ENCODE measurements around the gene MCTP1.
"Not testable (repeated sequence)": the region's sequence is repeated elsewhere in the genome, so short reads cannot be mapped to it uniquely, and the experiment has no call there.

Gene MCTP1

GRCh38 chr5:94855543-94855942 is 429.4 kb downstream of the MCTP1 start:
- no peak for DNase-seq

- DNase-seq: no peak
These were observed 431.8 kb downstream of the MCTP1 start for GRCh38 chr5:94853120-94853519.

- no peak for DNase-seq
These were observed 433.9 kb downstream of the MCTP1 start for GRCh38 chr5:94850960-94851359.

DNA sequence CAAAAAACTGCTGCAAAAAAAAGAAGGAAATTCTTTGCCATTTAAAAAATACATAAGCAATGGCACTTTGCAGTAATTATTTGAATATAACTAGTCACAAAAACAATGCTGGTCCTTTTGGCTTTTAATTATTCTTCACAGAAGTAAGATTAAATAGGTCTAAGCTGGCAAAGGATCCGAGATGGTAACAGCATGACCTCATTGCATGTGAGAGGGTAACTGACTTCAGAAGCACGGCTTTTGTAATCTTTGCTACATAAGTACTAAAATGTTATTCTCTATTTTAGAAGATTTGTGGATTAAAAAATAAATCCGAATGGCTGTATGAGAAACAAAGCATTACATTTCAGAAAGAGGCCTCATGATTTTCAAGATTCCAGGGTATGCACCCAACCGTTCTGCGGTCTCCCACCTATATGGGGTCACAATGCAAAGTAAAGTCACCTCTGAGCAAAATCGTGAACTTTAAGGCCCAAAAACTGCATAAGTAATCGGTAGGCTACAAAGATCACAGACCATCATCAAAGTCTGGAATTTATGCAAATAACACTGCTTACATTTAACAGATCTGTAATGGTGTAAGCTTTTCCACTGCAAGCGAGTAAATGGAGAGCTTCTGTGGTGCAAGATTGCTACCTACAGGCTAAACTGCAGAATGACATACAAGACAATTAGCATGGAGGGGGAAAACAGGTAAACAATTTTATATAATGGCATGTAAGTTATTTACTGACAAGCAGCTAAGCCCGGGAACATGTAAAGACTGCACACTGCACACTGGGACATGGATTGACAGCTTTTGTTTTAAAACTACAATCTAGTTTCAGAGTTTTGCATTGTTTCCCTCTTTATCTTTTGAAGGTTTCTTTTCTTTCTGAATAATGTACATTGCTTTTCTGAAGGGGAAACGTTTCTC is 434.8 kb downstream of the MCTP1 start:
- DNase-seq: no peak

- DNase-seq: no peak
These were observed 435.6 kb downstream of the MCTP1 start for GRCh38 chr5:94849324-94849723.

- no peak for DNase-seq
These were observed 437.2 kb downstream of the MCTP1 start for GRCh38 chr5:94847726-94848125.

- no peak for DNase-seq
These were observed 437.9 kb downstream of the MCTP1 start for GRCh38 chr5:94847019-94847418.

- not testable (repeated sequence) for DNase-seq
These were observed 439.2 kb downstream of the MCTP1 start for GRCh38 chr5:94845696-94846095.

- no peak for DNase-seq
These were observed 443.1 kb downstream of the MCTP1 start for GRCh38 chr5:94841598-94842322.

- DNase-seq: no peak
These were observed 451.0 kb downstream of the MCTP1 start for GRCh38 chr5:94833851-94834250.

GRCh38 chr5:94832685-94833084 is 452.2 kb downstream of the MCTP1 start:
- no peak for DNase-seq

DNA sequence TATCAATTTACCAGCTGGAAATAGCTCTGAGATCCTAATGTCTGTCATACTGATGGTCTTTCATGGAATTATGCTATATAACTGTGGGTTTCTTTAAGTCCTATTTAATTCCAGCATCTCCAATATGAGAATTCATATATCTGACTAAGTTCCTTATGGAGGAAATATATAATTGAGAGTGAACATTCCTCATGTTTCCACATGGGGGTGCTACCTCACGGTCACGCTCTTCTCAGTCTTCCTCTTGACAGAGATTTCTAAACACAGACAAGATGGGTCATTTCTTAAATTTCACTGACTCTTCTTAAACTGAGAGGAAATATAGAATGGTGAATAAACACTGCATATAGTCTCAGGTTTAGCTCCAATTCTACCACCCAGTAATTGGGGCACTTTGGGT is 454.4 kb downstream of the MCTP1 start:
- DNase-seq: no peak

DNA sequence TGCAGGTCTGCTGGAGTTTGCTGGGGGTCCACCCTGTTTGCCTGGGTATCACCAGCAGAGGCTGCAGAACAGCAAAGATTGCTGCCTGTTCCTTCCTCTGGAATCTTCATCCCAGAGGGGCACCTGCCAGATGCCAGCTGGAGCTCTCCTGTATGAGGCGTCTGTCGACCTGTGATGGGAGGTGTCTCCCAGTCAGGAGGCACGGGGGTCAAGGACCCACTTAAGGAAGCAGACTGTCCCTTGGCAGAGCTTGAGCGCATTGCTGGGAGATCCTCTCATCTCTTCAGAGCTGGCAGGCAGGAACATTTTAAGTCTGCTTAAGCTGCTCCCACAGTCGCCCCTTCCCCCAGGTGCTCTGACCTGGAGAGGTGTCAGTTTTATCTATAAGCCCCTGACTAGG is 456.7 kb downstream of the MCTP1 start:
- DNase-seq: not testable (repeated sequence)

GRCh38 chr5:94820488-94820887 is 464.4 kb downstream of the MCTP1 start:
- DNase-seq: no peak

- no peak for DNase-seq
These were observed 466.0 kb downstream of the MCTP1 start for GRCh38 chr5:94818904-94819303.

- DNase-seq: no peak
These were observed 469.4 kb downstream of the MCTP1 start for GRCh38 chr5:94815313-94816039.

GRCh38 chr5:94812232-94812631 is 472.7 kb downstream of the MCTP1 start:
- DNase-seq: no peak

DNA sequence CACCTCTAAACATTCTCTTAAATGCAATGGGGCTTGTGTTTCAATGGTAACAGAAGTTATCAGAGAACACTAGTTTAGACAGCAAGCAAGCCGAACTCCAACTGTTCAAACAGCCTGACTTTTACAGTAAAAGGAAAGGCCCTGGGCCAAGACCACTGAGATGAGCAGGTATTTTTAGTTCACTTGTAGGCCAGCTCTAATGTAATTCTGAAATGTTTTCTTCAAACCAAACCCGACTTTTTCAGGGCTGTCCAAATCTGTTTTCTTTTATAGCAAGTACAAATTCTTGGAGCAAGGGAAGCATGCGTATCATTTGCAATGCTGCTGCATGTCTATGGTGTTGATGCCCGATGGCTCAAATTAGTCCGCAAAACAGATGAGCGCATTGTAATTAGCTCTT is 473.6 kb downstream of the MCTP1 start:
- DNase-seq: no peak

DNA sequence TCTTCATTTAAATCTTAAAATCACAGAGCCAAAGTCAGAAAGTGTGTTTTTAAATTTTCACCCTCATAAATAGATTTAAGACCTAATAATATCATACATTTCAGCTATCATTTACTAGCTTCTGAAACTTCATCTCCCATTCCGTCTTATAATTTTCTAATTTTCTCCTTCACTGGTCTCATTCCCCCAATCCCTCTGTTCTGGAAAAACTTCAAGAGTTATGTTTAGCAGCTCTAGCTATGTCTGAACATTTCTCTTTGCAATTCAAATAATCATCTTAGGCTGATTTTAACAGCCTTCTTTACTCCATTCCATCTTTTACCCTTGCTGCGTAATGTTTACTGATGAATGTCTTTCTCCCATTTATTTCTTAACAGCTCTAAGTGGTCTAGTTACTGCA is 474.0 kb downstream of the MCTP1 start:
- no peak for DNase-seq

DNA sequence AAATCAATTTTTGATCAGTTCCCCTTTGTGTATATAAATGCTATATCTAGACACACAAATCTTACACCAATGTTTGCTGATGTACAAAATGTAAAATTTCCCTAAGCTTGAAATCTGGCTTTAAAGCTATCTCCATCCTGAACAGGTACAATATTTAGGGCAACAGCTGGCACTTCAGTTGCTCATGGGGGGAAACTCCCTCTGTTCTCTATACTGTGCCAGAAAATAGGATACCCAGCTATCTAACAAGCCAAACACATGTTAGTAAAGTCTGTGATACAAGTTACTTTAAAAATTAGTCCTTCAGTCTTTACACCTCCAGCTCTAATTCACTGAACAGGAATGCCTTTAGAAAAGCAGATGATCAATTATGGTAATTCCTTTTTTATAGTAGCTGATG is 474.6 kb downstream of the MCTP1 start:
- no peak for DNase-seq

DNA sequence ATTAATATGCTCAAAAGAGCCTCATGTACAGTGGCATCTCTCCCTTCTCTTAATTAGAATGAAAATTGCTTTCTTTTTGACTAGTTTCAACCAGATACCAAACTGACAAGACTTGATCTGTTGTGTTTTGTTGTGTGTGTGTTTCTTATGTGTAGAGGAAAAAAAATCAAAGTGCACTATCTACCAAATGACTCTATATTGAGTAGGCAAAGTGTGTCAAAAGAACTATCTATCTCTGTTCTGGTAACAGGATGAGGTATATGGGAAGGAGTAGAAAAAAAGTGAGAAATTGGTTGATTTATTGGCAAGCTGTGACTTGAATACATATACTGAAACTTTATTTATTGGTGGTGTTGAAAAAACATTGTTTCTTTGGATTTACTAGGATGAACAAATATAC is 476.4 kb downstream of the MCTP1 start:
- DNase-seq: no peak

- DNase-seq: no peak
These were observed 476.9 kb downstream of the MCTP1 start for GRCh38 chr5:94807985-94808384.

- DNase-seq: no peak
These were observed 482.4 kb downstream of the MCTP1 start for GRCh38 chr5:94802450-94802849.

DNA sequence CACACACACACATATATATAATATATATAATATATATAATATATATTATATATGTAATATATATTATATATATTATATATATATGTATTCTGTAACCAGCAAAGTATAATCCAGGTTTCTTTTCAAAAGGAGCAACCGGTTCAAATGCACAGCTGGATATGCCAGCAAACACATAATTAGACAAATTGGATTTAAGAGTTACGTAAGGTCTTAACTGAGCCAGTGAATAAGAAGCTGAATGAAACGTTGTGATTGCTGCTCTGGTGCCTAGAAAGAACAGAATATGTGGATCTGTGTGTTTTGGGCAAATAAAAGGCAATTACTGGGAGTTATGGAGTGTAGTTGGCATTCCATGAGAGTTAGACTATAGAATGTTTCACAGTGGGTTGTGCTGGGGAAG is 488.3 kb downstream of the MCTP1 start:
- DNase-seq: no peak

All from suppressor macrophage treated with lipopolysaccharide for 4 hours (primary cell).